Esophagus muscularis mucosa (tissue), 4 donors: ENCODE data around the gene ELF2.
"Not testable (repeated sequence)": the region's sequence is repeated elsewhere in the genome, so short reads cannot be mapped to it uniquely, and the experiment has no call there.

Experiments used
- EP300 ChIP-seq: sonication (generic); formaldehyde crosslinking; IDR thresholded peaks from one replicate; pipeline ENCODE4 v1.6.1; 2017; ENCODE audit warnings: antibody characterized with exemption
- POLR2A ChIP-seq: fragments of 450-650 bp; IDR thresholded peaks from one replicate; pipeline ENCODE4 v1.6.1; 2017; ENCODE audit warnings: antibody characterized with exemption, moderate library complexity, mild to moderate bottlenecking, low read depth
- POLR2AphosphoS5 ChIP-seq, 2 donors: sonication (generic); formaldehyde crosslinking; IDR thresholded peaks; one replicate each; pipeline ENCODE4 v1.6.1; 2017; ENCODE audit warnings: antibody characterized with exemption in 2 of 2
- TF ChIP-seq, protein P1 (sequence below), 3 experiments: fragments of 200-600 bp in 2 of 3; fragments of 450-650 bp in 1 of 3; sonication (generic) in 2 of 3; IDR thresholded peaks; one replicate each; pipeline ENCODE4 v1.5.1; 2017 to 2019; ENCODE audit warnings: antibody characterized with exemption in 3 of 3, mild to moderate bottlenecking in 2 of 3, moderate library complexity in 1 of 3

- TF ChIP-seq, protein P1, sequence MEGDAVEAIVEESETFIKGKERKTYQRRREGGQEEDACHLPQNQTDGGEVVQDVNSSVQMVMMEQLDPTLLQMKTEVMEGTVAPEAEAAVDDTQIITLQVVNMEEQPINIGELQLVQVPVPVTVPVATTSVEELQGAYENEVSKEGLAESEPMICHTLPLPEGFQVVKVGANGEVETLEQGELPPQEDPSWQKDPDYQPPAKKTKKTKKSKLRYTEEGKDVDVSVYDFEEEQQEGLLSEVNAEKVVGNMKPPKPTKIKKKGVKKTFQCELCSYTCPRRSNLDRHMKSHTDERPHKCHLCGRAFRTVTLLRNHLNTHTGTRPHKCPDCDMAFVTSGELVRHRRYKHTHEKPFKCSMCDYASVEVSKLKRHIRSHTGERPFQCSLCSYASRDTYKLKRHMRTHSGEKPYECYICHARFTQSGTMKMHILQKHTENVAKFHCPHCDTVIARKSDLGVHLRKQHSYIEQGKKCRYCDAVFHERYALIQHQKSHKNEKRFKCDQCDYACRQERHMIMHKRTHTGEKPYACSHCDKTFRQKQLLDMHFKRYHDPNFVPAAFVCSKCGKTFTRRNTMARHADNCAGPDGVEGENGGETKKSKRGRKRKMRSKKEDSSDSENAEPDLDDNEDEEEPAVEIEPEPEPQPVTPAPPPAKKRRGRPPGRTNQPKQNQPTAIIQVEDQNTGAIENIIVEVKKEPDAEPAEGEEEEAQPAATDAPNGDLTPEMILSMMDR (IDR thresholded peaks at IDR 0.05), result not testable (repeated sequence)
- not testable (repeated sequence) for TF ChIP-seq POLR2AphosphoS5 (IDR thresholded peaks at IDR 0.05); POLR2A; EP300
Observed at GRCh38 chr4:139114795-139115194, 62.2 kb downstream of the ELF2 start.
